Measurements from ENCODE around the gene PLEKHM3. TPM values are rescaled to one million over a fixed set of nuclear protein-coding genes. Genes with fewer than 3 reads are reported as not detected.

PLEKHM3 gene
- total and polyA plus RNA-seq, 4 donors: 3.0 to 18.3 (median 5.5) TPM

GRCh38 chr2:208017721-208018120 is 7.6 kb downstream of the PLEKHM3 start:
- 66% methylated on average over 5 of the region's 5 CpGs for WGBS
- H3K4me1 ChIP-seq (ENCODE audit: control insufficient read depth in 4 of 4, insufficient read depth in 4 of 4, low read length in 3 of 4): peaks cover 0 to 11% (median 5%) of the 10 kb centered on the region in 4 donors
- DNase-seq (ENCODE audit: low spot score): no peak
- no peaks in the 10 kb centered on the region for H3K36me3 ChIP-seq (ENCODE audit: control insufficient read depth in 4 of 4, insufficient read depth in 3 of 4, low read depth in 1 of 4, low read length in 3 of 4)
- TF ChIP-seq RXRA (IDR thresholded peaks at IDR 0.05) (no peak), EGR1 (IDR thresholded peaks at IDR 0.05; ENCODE audit: low read depth in 2 of 2) (no peak), FOXA1 (IDR thresholded peaks at IDR 0.05) (no peak), HNF4A (conservative IDR thresholded peaks at IDR 0.05) (no peak), RAD21 (IDR thresholded peaks at IDR 0.05) (no peak), SP1 (IDR thresholded peaks at IDR 0.05) (no peak), JUND (IDR thresholded peaks at IDR 0.05) (no peak), CTCF (IDR thresholded peaks at IDR 0.05; ENCODE audit: low read depth, low read length, missing input control) (no peak), MAX (IDR thresholded peaks at IDR 0.05) (no peak), REST (IDR thresholded peaks at IDR 0.05) (no peak), NR2F2 (IDR thresholded peaks at IDR 0.05) (no peak), ATF3 (IDR thresholded peaks at IDR 0.05) (no peak), FOXA2 (IDR thresholded peaks at IDR 0.05) (no peak), YY1 (IDR thresholded peaks at IDR 0.05) (no peak), GABPA (IDR thresholded peaks at IDR 0.05 in 1 of 2, conservative IDR thresholded peaks at IDR 0.05 in 1 of 2) (no peak), TAF1 (conservative IDR thresholded peaks at IDR 0.05) (no peak)
- H3K27ac ChIP-seq (ENCODE audit: low read depth in 1 of 2, low read length in 2 of 2): no peak overlapping the region
- H3K9ac ChIP-seq (ENCODE audit: low read depth in 1 of 2, low read length in 2 of 2): no peak overlapping the region
- no peaks in the 10 kb centered on the region for H3K27me3 ChIP-seq (ENCODE audit: control insufficient read depth in 4 of 4, insufficient read depth in 4 of 4, low read length in 3 of 4)
- H3K9me3 ChIP-seq (ENCODE audit: control insufficient read depth in 4 of 4, low read length in 3 of 4): no peaks in the 10 kb centered on the region
- H3K4me3 ChIP-seq (ENCODE audit: low read depth in 1 of 3, low read length in 3 of 3): no peak overlapping the region

- H3K4me1 ChIP-seq (ENCODE audit: control insufficient read depth in 4 of 4, insufficient read depth in 4 of 4, low read length in 3 of 4): peaks cover 0 to 11% (median 5%) of the 10 kb centered on the region in 4 donors
- no peak for DNase-seq (ENCODE audit: low spot score)
- H3K27ac ChIP-seq (ENCODE audit: low read depth in 1 of 2, low read length in 2 of 2): no peak overlapping the region
Measured at GRCh38 chr2:208015475-208015874, 9.9 kb downstream of the PLEKHM3 start.

More at GRCh38 chr2:208015475-208015874, 9.9 kb downstream of the PLEKHM3 start:
- Histone ChIP-seq H3K36me3 (ENCODE audit: control insufficient read depth in 4 of 4, insufficient read depth in 3 of 4, low read depth in 1 of 4, low read length in 3 of 4) (no peaks in the 10 kb centered on the region), H3K27me3 (ENCODE audit: control insufficient read depth in 4 of 4, insufficient read depth in 4 of 4, low read length in 3 of 4) (no peaks in the 10 kb centered on the region), H3K4me3 (ENCODE audit: low read depth in 1 of 3, low read length in 3 of 3) (no peak overlapping the region), H3K9me3 (ENCODE audit: control insufficient read depth in 4 of 4, low read length in 3 of 4) (no peaks in the 10 kb centered on the region), H3K9ac (ENCODE audit: low read depth in 1 of 2, low read length in 2 of 2) (no peak overlapping the region)
- 28% methylated on average over 2 of the region's 2 CpGs for WGBS
- TF ChIP-seq HNF4A (conservative IDR thresholded peaks at IDR 0.05) (peak; percentile 10), HNF4G (IDR thresholded peaks at IDR 0.05) (no peak)

All from liver (tissue), 9 donors.